HEK293 (cell line): ENCODE measurements around the gene CD300LG.
A peak's percentile ranks its signal among the peaks of the same experiment; 100 is the strongest.

ENCODE experiments used
- CTCF ChIA-PET: fragments of 350-600 bp; formaldehyde crosslinking; extraction: SDS; loops from one replicate; lab custom pipeline; 2021; ENCODE audit warnings: antibody characterized with exemption; lab: Yijun Ruan, JAX
- POLR2A ChIA-PET: fragments of 300-600 bp; formaldehyde crosslinking; extraction: SDS; loops from one replicate; lab custom pipeline; 2020; ENCODE audit warnings: antibody characterized with exemption, inconsistent platforms; lab: Yijun Ruan, JAX
- H3K27ac ChIP-seq: fragments of 200-500 bp; sonication (Bioruptor generic); 2 replicates; pipeline ENCODE4 v1.5.1; 2014; ENCODE audit warnings: low read depth, low read length, control low read depth, inconsistent platforms; ENCODE audit errors: extremely low read depth
- H3K36me3 ChIP-seq, 2 experiments: fragments of 200-500 bp in 1 of 2; sonication (Bioruptor generic) in 1 of 2; 1 replicate in 1 of 2; 2 replicates in 1 of 2; pipeline ENCODE4 v1.5.1; 2014 to 2017; ENCODE audit warnings: inconsistent platforms in 2 of 2, low read length in 2 of 2; ENCODE audit not compliant: control insufficient read depth in 2 of 2, insufficient read depth in 1 of 2
- H3K4me1 ChIP-seq: fragments of 200-500 bp; sonication (Bioruptor generic); 2 replicates; pipeline ENCODE4 v1.5.1; 2014; ENCODE audit warnings: mild to moderate bottlenecking, low read length, inconsistent platforms; ENCODE audit not compliant: control insufficient read depth, insufficient read depth
- H3K4me3 ChIP-seq: 2 replicates; pipeline ENCODE4 v1.5.1; 2011; ENCODE audit warnings: low read depth, mild to moderate bottlenecking, control low read depth, low read length, moderate library complexity
- H3K9me3 ChIP-seq: fragments of 200-500 bp; sonication (Bioruptor generic); 2 replicates; pipeline ENCODE4 v1.5.1; 2014; ENCODE audit warnings: low read depth, low read length, inconsistent platforms; ENCODE audit not compliant: control insufficient read depth, insufficient read depth
- CTCF ChIP-seq: fragments of 450-650 bp; formaldehyde crosslinking; IDR thresholded peaks from 2 replicates; pipeline ENCODE4 v1.5.1; 2016; ENCODE audit warnings: missing biosample characterization, missing genetic modification characterization
- HIC1 ChIP-seq: fragments of 450-650 bp; formaldehyde crosslinking; IDR thresholded peaks from 2 replicates; pipeline ENCODE4 v1.5.1; 2016; ENCODE audit warnings: missing biosample characterization, missing genetic modification characterization
- KLF16 ChIP-seq: fragments of 450-650 bp; formaldehyde crosslinking; IDR thresholded peaks from 2 replicates; pipeline ENCODE4 v1.5.1; 2017; ENCODE audit warnings: missing biosample characterization, missing genetic modification characterization
- PRDM1 ChIP-seq: fragments of 450-650 bp; formaldehyde crosslinking; IDR thresholded peaks from 2 replicates; pipeline ENCODE4; 2016; ENCODE audit warnings: missing biosample characterization, missing genetic modification characterization
- SCRT1 ChIP-seq: fragments of 450-650 bp; formaldehyde crosslinking; IDR thresholded peaks from 2 replicates; pipeline ENCODE4 v1.5.1; 2016; ENCODE audit warnings: missing biosample characterization, missing genetic modification characterization, borderline replicate concordance
- SCRT2 ChIP-seq: fragments of 450-650 bp; formaldehyde crosslinking; IDR thresholded peaks from 2 replicates; pipeline ENCODE4 v1.5.1; 2016; ENCODE audit warnings: missing biosample characterization, missing genetic modification characterization
- WT1 ChIP-seq: fragments of 450-650 bp; formaldehyde crosslinking; IDR thresholded peaks from 2 replicates; pipeline ENCODE4 v1.5.1; 2016; ENCODE audit warnings: missing biosample characterization, missing genetic modification characterization
- ZFP69B ChIP-seq: fragments of 450-650 bp; formaldehyde crosslinking; IDR thresholded peaks from 2 replicates; pipeline ENCODE4 v1.5.1; 2016; ENCODE audit warnings: missing biosample characterization, missing genetic modification characterization
- ZNF311 ChIP-seq: fragments of 450-650 bp; formaldehyde crosslinking; IDR thresholded peaks from 2 replicates; pipeline ENCODE4 v1.5.1; 2017; ENCODE audit warnings: missing biosample characterization, missing genetic modification characterization, borderline replicate concordance
- ZNF362 ChIP-seq: fragments of 450-650 bp; formaldehyde crosslinking; IDR thresholded peaks from 2 replicates; pipeline ENCODE4 v1.5.1; 2016; ENCODE audit warnings: missing biosample characterization, missing genetic modification characterization
- ZNF391 ChIP-seq: fragments of 450-650 bp; formaldehyde crosslinking; IDR thresholded peaks from 2 replicates; pipeline ENCODE4 v1.5.1; 2016; ENCODE audit warnings: low read depth, missing biosample characterization, missing genetic modification characterization, borderline replicate concordance
- ZNF488 ChIP-seq: fragments of 450-650 bp; formaldehyde crosslinking; IDR thresholded peaks from 2 replicates; pipeline ENCODE4 v1.5.1; 2016; ENCODE audit warnings: missing biosample characterization, missing genetic modification characterization
- ZNF580 ChIP-seq: fragments of 450-650 bp; formaldehyde crosslinking; IDR thresholded peaks from 2 replicates; pipeline ENCODE4 v1.5.1; 2016; ENCODE audit warnings: missing biosample characterization, missing genetic modification characterization
- ZNF692 ChIP-seq: fragments of 450-650 bp; formaldehyde crosslinking; IDR thresholded peaks from 2 replicates; pipeline ENCODE4 v1.5.1; 2016; ENCODE audit warnings: missing biosample characterization, missing genetic modification characterization
- ZNF768 ChIP-seq: fragments of 450-650 bp; formaldehyde crosslinking; IDR thresholded peaks from 2 replicates; pipeline ENCODE4 v1.5.1; 2018; ENCODE audit warnings: missing biosample characterization, mild to moderate bottlenecking, missing genetic modification characterization

CD300LG gene

GRCh38 chr17:43879723-43880419 is 32.9 kb downstream of the CD300LG start:
- CTCF ChIA-PET: interaction anchor here (0.6 to 6.1 kb wide), 42 partner anchors 9 to 1297 kb away, joined by 3 to 106 read pairs (median 5); partner anchors contain the start of genes MPP2 and PPY
- TF ChIP-seq ZNF768: 0 out of 2 replicates have a peak, but pooled peaks have one; percentile 30
- TF ChIP-seq WT1 (tag by site-specific recombination): no peak
- TF ChIP-seq, all 188 proteins: peak for 1
- peaks cover 3 to 44% of the 10 kb centered on the region in 2 experiments; a peak in 2 of 3 replicates for H3K36me3 ChIP-seq
- POLR2A ChIA-PET: interaction anchor here (0.5 to 1.2 kb wide), 2 partner anchors 58 to 190 kb away, joined by 3 to 5 read pairs; no protein-coding TSS in a partner anchor
- H3K27ac ChIP-seq: no peak overlapping the region
- H3K4me3 ChIP-seq: no peak overlapping the region
- H3K9me3 ChIP-seq: no peaks in the 10 kb centered on the region
- no peaks in the 10 kb centered on the region; the same call in 1 of the 2 replicates for H3K4me1 ChIP-seq

GRCh38 chr17:43880420-43880991 is 33.5 kb downstream of the CD300LG start:
- no peaks in the 10 kb centered on the region; the same call in 1 of the 2 replicates for H3K4me1 ChIP-seq
- no peaks in the 10 kb centered on the region for H3K9me3 ChIP-seq
- no peak for TF ChIP-seq KLF16
- no peak for TF ChIP-seq ZNF488 (tag by site-specific recombination)
- TF ChIP-seq ZNF311 (tag by site-specific recombination): no peak
- peak; percentile 94 for TF ChIP-seq SCRT1 (tag by site-specific recombination)
- peak; percentile 96 for TF ChIP-seq HIC1
- TF ChIP-seq ZFP69B: peak; percentile 48; the same call in 1 of the 2 replicates
- no peak for TF ChIP-seq ZNF362 (tag by site-specific recombination)
- TF ChIP-seq ZNF391: no peak
- TF ChIP-seq CTCF (tag by site-specific recombination): peak; percentile 84
- TF ChIP-seq SCRT2 (tag by site-specific recombination): peak; percentile 98
- peak; percentile 78 for TF ChIP-seq ZNF692 (tag by site-specific recombination)
- TF ChIP-seq PRDM1 (tag by site-specific recombination): peak; percentile 69
- no peak for TF ChIP-seq ZNF580 (tag by site-specific recombination)
- no peak overlapping the region for H3K27ac ChIP-seq
- no peak overlapping the region for H3K4me3 ChIP-seq
- CTCF ChIA-PET: interaction anchor here (0.6 to 6.1 kb wide), 39 partner anchors 10 to 1296 kb away, joined by 3 to 106 read pairs (median 5); partner anchors contain the start of genes MPP2 and PPY
- H3K36me3 ChIP-seq: peaks cover 3 to 44% of the 10 kb centered on the region in 2 experiments; a peak in 2 of 3 replicates
- POLR2A ChIA-PET: interaction anchor here (1.1 kb wide), 1 partner anchor 15 kb away, joined by 3 read pairs; no protein-coding TSS in a partner anchor
